Brain microvascular endothelial cell (primary cell): ENCODE data around the gene ANKRD10.
A peak's percentile ranks its signal among the peaks of the same experiment; 100 is the strongest.

Experiments used
- DNase-seq: peaks from one replicate; pipeline ENCODE4 v3.0.0-alpha.2; 2020
- H3K27ac ChIP-seq: fragments of 250-450 bp; sonication (Bioruptor Pico); 2 replicates; pipeline ENCODE4 v1.5.1; 2020; ENCODE audit warnings: mild to moderate bottlenecking, moderate library complexity
- H3K27me3 ChIP-seq: fragments of 250-450 bp; sonication (Bioruptor Pico); replicated peaks from 2 replicates; pipeline ENCODE4 v1.5.1; 2020; ENCODE audit warnings: mild to moderate bottlenecking
- H3K36me3 ChIP-seq: fragments of 250-450 bp; sonication (Bioruptor Pico); replicated peaks from 2 replicates; pipeline ENCODE4 v1.5.1; 2020; ENCODE audit warnings: mild to moderate bottlenecking
- H3K4me3 ChIP-seq: 2 replicates; pipeline ENCODE4 v1.5.1; 2011; ENCODE audit warnings: low read depth, mild to moderate bottlenecking, control low read depth, low read length, moderate library complexity
- CTCF ChIP-seq: IDR thresholded peaks from 2 replicates; pipeline ENCODE4 v1.5.1; 2011; ENCODE audit warnings: low read depth, mild to moderate bottlenecking, moderate library complexity, low read length, control low read depth, inconsistent platforms; ENCODE audit errors: missing control alignments
- in situ Hi-C: cut with HindIII; loops from 2 replicates; pipeline ENCODE4 v1.10.0; 2017; ENCODE audit warnings: low sequenced_read_pairs, low pct_ligation_motif_present

ANKRD10 gene

GRCh38 chr13:110945928-110946570 is 31.2 kb upstream of the ANKRD10 start:
- no peak overlapping the region for H3K4me3 ChIP-seq
- DNase-seq = no peak
- no peak for TF ChIP-seq CTCF
- no peaks in the 10 kb centered on the region for H3K36me3 ChIP-seq
- H3K27ac ChIP-seq = no peak overlapping the region
- H3K27me3 ChIP-seq = no peaks in the 10 kb centered on the region
- in situ Hi-C loops = no loop called here

- Histone ChIP-seq H3K36me3 (no peaks in the 10 kb centered on the region), H3K27ac (no peak overlapping the region), H3K4me3 (no peak overlapping the region), H3K27me3 (no peaks in the 10 kb centered on the region)
- no peak for DNase-seq
- in situ Hi-C loops = no loop called here
- no peak for TF ChIP-seq CTCF
Measured at GRCh38 chr13:110944968-110945927, 30.4 kb upstream of the ANKRD10 start.

GRCh38 chr13:110944121-110944967 is 29.5 kb upstream of the ANKRD10 start:
- in situ Hi-C loops = no loop called here
- Histone ChIP-seq H3K4me3 (no peak overlapping the region), H3K36me3 (no peaks in the 10 kb centered on the region), H3K27me3 (no peaks in the 10 kb centered on the region), H3K27ac (no peak overlapping the region)
- DNase-seq = peak; percentile 52
- peak; percentile 84 for TF ChIP-seq CTCF

- TF ChIP-seq CTCF = no peak
- H3K27me3 ChIP-seq = no peaks in the 10 kb centered on the region
- no peak overlapping the region for H3K4me3 ChIP-seq
- no peaks in the 10 kb centered on the region for H3K36me3 ChIP-seq
- in situ Hi-C loops = no loop called here
- H3K27ac ChIP-seq = no peak overlapping the region
- no peak for DNase-seq
Measured at GRCh38 chr13:110942248-110942981, 27.5 kb upstream of the ANKRD10 start.
